ENCODE measurements around the gene SPATS2. TPM values are rescaled to one million over a fixed set of nuclear protein-coding genes. Genes with fewer than 3 reads are reported as not detected.

SPATS2 gene
- total and polyA plus RNA-seq, 2 donors (not counting 1 experiment from before 2014, with no cell fraction given) = 22.1 to 43.6 TPM

Other genes with a start within 250 kb of the SPATS2 start
- gene TUBA1B, start 236.1 kb upstream of the SPATS2 start, total RNA-seq = 656 and 1,258 TPM in 2 replicates
- 3,083 and 6,675 TPM in 2 replicates for gene TUBA1B, start 236.1 kb upstream of the SPATS2 start, polyA plus RNA-seq
- 772 and 888 TPM in 2 replicates for gene TUBA1A, start 178.4 kb upstream of the SPATS2 start, total RNA-seq
- gene TUBA1A, start 178.4 kb upstream of the SPATS2 start, polyA plus RNA-seq = 2,642 and 3,496 TPM in 2 replicates
- 121 and 164 TPM in 2 replicates for gene TUBA1C, start 102.4 kb upstream of the SPATS2 start, total RNA-seq
- gene TUBA1C, start 102.4 kb upstream of the SPATS2 start, polyA plus RNA-seq = 1,111 and 2,663 TPM in 2 replicates
- gene PRPH, start 72.3 kb upstream of the SPATS2 start, total RNA-seq = 0.26 and 0.50 TPM in 2 replicates
- gene PRPH, start 72.3 kb upstream of the SPATS2 start, polyA plus RNA-seq = 0.06 and 0.49 TPM in 2 replicates
- 0.51 and 6.3 TPM in 2 replicates for gene TROAP, start 44.2 kb upstream of the SPATS2 start, total RNA-seq
- 4.8 and 22.4 TPM in 2 replicates for gene TROAP, start 44.2 kb upstream of the SPATS2 start, polyA plus RNA-seq
- 0.17 TPM in 1 of 2 replicates, not detected in the other for gene C1QL4, start 30.3 kb upstream of the SPATS2 start, total RNA-seq
- 0.10 TPM in 1 of 2 replicates, not detected in the other for gene C1QL4, start 30.3 kb upstream of the SPATS2 start, polyA plus RNA-seq
- gene DNAJC22, start 20.6 kb upstream of the SPATS2 start, total RNA-seq = 4.6 and 4.8 TPM in 2 replicates
- gene DNAJC22, start 20.6 kb upstream of the SPATS2 start, polyA plus RNA-seq = 2.4 and 5.7 TPM in 2 replicates
- gene KCNH3, start 171.6 kb downstream of the SPATS2 start, total RNA-seq = 0.17 and 0.26 TPM in 2 replicates
- 0.05 and 0.09 TPM in 2 replicates for gene KCNH3, start 171.6 kb downstream of the SPATS2 start, polyA plus RNA-seq
- 37.5 and 52.2 TPM in 2 replicates for gene MCRS1, start 200.7 kb downstream of the SPATS2 start, total RNA-seq
- 51.1 and 55.4 TPM in 2 replicates for gene MCRS1, start 200.7 kb downstream of the SPATS2 start, polyA plus RNA-seq
- 0.33 and 0.51 TPM in 2 replicates for gene FAM186B, start 238.2 kb downstream of the SPATS2 start, total RNA-seq
- gene FAM186B, start 238.2 kb downstream of the SPATS2 start, polyA plus RNA-seq = 0.10 and 0.11 TPM in 2 replicates